ENCODE data around the gene CSF3. TPM values are rescaled to one million over a fixed set of nuclear protein-coding genes. Genes with fewer than 3 reads are reported as not detected.

CSF3 gene
- total RNA-seq, 3 donors from 2014 or later, result not detected

DNA sequence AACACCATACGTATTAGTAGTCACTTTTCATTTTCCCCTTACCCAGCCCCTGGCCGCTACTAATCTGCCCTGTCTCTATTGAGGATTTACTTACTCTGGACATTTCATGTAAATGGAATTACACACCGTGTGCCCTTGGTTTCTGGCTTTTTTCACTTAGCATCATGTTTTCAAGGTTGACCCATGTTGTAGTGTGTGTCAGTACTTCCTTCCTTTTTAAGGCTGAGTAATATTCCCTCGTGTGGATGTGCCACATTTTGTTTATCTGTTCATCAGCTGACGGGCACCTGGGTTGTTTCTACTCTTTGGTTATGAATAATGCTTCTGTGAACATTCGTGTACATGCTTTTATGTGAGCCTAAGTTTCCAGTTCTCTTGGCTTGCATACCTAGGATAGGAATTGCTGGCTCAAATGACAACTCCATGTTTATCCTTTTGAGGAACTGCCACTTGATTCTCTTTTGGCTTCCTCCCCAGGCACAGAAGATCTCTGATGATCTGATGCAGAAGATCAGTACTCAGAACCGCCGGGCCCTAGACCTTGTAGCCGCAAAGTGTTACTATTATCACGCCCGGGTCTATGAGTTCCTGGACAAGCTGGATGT, 26.9 kb upstream of the CSF3 start:
- H3K4me1 ChIP-seq (ENCODE audit: low read depth), result no peaks in the 10 kb centered on the region
- TF ChIP-seq, protein P1, sequence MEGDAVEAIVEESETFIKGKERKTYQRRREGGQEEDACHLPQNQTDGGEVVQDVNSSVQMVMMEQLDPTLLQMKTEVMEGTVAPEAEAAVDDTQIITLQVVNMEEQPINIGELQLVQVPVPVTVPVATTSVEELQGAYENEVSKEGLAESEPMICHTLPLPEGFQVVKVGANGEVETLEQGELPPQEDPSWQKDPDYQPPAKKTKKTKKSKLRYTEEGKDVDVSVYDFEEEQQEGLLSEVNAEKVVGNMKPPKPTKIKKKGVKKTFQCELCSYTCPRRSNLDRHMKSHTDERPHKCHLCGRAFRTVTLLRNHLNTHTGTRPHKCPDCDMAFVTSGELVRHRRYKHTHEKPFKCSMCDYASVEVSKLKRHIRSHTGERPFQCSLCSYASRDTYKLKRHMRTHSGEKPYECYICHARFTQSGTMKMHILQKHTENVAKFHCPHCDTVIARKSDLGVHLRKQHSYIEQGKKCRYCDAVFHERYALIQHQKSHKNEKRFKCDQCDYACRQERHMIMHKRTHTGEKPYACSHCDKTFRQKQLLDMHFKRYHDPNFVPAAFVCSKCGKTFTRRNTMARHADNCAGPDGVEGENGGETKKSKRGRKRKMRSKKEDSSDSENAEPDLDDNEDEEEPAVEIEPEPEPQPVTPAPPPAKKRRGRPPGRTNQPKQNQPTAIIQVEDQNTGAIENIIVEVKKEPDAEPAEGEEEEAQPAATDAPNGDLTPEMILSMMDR (IDR thresholded peaks at IDR 0.05), result no peak
- H3K4me3 ChIP-seq, result no peak overlapping the region
- ATAC-seq, result no peak
- DNase-seq, result no peak
- intact Hi-C loops (cut with DNase I, micrococcal nuclease), result no loop called here
- H3K36me3 ChIP-seq (ENCODE audit: low read depth), result peaks cover 44% of the 10 kb centered on the region
- no peaks in the 10 kb centered on the region for H3K9me3 ChIP-seq

- peaks cover 11% of the 10 kb centered on the region for H3K4me1 ChIP-seq (ENCODE audit: low read depth)
- TF ChIP-seq, protein P1 (IDR thresholded peaks at IDR 0.05), result no peak
- ATAC-seq, result no peak
- H3K4me3 ChIP-seq, result no peak overlapping the region
- no peak for DNase-seq
- intact Hi-C loops (cut with DNase I, micrococcal nuclease), result no loop called here
- H3K9me3 ChIP-seq, result no peaks in the 10 kb centered on the region
- H3K36me3 ChIP-seq (ENCODE audit: low read depth), result peaks cover 20% of the 10 kb centered on the region
Observed at GRCh38 chr17:39994448-39994847, 20.8 kb upstream of the CSF3 start.

GRCh38 chr17:39995438-39995837, 19.8 kb upstream of the CSF3 start:
- peak in 2 of 3 donors; percentile 74 to 89 for DNase-seq
- peak; percentile 94 for ATAC-seq
- intact Hi-C loops (cut with DNase I, micrococcal nuclease), result no loop called here
- H3K4me3 ChIP-seq, result no peak overlapping the region
- H3K4me1 ChIP-seq (ENCODE audit: low read depth), result peaks cover 11% of the 10 kb centered on the region
- H3K36me3 ChIP-seq (ENCODE audit: low read depth), result peaks cover 15% of the 10 kb centered on the region
- no peaks in the 10 kb centered on the region for H3K9me3 ChIP-seq
- TF ChIP-seq, protein P1 (IDR thresholded peaks at IDR 0.05), result no peak

- peaks cover 11% of the 10 kb centered on the region for H3K4me1 ChIP-seq (ENCODE audit: low read depth)
- ATAC-seq, result no peak
- no peaks in the 10 kb centered on the region for H3K9me3 ChIP-seq
- no peak for DNase-seq
- TF ChIP-seq, protein P1 (IDR thresholded peaks at IDR 0.05), result no peak
- H3K36me3 ChIP-seq (ENCODE audit: low read depth), result peaks cover 13% of the 10 kb centered on the region
- intact Hi-C loops (cut with DNase I, micrococcal nuclease), result no loop called here
- H3K4me3 ChIP-seq, result no peak overlapping the region
Observed at GRCh38 chr17:39996162-39996561, 19.1 kb upstream of the CSF3 start.

DNA sequence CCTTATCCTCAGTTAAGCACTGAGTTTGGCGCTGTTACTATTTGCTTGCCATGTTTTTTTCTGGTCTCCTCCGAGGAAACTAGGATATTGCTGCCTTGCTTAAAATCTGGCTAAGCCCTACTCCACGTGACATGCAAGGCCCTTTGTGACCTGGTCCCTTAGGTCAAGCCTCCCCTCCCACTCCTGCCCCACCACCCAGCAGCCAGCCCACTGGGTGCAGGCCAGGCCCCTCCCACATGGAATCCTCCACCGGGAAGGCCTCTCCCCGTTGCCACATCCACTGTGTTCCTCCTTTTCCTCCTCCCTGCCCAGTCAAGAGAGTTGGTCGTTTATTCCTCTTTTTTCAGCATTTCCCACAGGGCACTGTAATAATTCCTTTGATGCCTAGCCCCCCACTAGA, 18.4 kb upstream of the CSF3 start:
- TF ChIP-seq, protein P1 (IDR thresholded peaks at IDR 0.05), result no peak

GRCh38 chr17:39997543-39997942, 17.7 kb upstream of the CSF3 start:
- Histone ChIP-seq H3K9me3 (no peaks in the 10 kb centered on the region), H3K4me1 (ENCODE audit: low read depth) (peaks cover 11% of the 10 kb centered on the region), H3K4me3 (no peak overlapping the region), H3K36me3 (ENCODE audit: low read depth) (peaks cover 3% of the 10 kb centered on the region)
- DNase-seq (no peak), ATAC-seq (no peak)
- intact Hi-C loops (cut with DNase I, micrococcal nuclease), result no loop called here
- TF ChIP-seq, protein P1 (IDR thresholded peaks at IDR 0.05), result no peak

More for the DNA sequence above, 18.4 kb upstream of the CSF3 start:
- ATAC-seq, result no peak
- intact Hi-C loops (cut with DNase I, micrococcal nuclease), result no loop called here
- peaks cover 9% of the 10 kb centered on the region for H3K36me3 ChIP-seq (ENCODE audit: low read depth)
- no peak for DNase-seq
- H3K4me1 ChIP-seq (ENCODE audit: low read depth), result peaks cover 11% of the 10 kb centered on the region
- H3K4me3 ChIP-seq, result no peak overlapping the region
- no peaks in the 10 kb centered on the region for H3K9me3 ChIP-seq
